Brain microvascular endothelial cell (primary cell): ENCODE results near the gene ECSCR.
"Not testable (repeated sequence)": the region's sequence is repeated elsewhere in the genome, so short reads cannot be mapped to it uniquely, and the experiment has no call there.

ENCODE experiments used
- DNase-seq: peaks from one replicate; pipeline ENCODE4 v3.0.0-alpha.2; 2020
- H3K27ac ChIP-seq: fragments of 250-450 bp; sonication (Bioruptor Pico); 2 replicates; pipeline ENCODE4 v1.5.1; 2020; ENCODE audit warnings: mild to moderate bottlenecking, moderate library complexity
- H3K27me3 ChIP-seq: fragments of 250-450 bp; sonication (Bioruptor Pico); replicated peaks from 2 replicates; pipeline ENCODE4 v1.5.1; 2020; ENCODE audit warnings: mild to moderate bottlenecking
- H3K36me3 ChIP-seq: fragments of 250-450 bp; sonication (Bioruptor Pico); replicated peaks from 2 replicates; pipeline ENCODE4 v1.5.1; 2020; ENCODE audit warnings: mild to moderate bottlenecking
- H3K4me3 ChIP-seq: 2 replicates; pipeline ENCODE4 v1.5.1; 2011; ENCODE audit warnings: low read depth, mild to moderate bottlenecking, control low read depth, low read length, moderate library complexity
- in situ Hi-C: cut with HindIII; loops from 2 replicates; pipeline ENCODE4 v1.10.0; 2017; ENCODE audit warnings: low sequenced_read_pairs, low pct_ligation_motif_present
- TF ChIP-seq, protein P1 (sequence below): IDR thresholded peaks from 2 replicates; pipeline ENCODE4 v1.5.1; 2011; ENCODE audit warnings: low read depth, mild to moderate bottlenecking, moderate library complexity, low read length, control low read depth, inconsistent platforms; ENCODE audit errors: missing control alignments

ECSCR gene, protein sequence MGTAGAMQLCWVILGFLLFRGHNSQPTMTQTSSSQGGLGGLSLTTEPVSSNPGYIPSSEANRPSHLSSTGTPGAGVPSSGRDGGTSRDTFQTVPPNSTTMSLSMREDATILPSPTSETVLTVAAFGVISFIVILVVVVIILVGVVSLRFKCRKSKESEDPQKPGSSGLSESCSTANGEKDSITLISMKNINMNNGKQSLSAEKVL

DNA sequence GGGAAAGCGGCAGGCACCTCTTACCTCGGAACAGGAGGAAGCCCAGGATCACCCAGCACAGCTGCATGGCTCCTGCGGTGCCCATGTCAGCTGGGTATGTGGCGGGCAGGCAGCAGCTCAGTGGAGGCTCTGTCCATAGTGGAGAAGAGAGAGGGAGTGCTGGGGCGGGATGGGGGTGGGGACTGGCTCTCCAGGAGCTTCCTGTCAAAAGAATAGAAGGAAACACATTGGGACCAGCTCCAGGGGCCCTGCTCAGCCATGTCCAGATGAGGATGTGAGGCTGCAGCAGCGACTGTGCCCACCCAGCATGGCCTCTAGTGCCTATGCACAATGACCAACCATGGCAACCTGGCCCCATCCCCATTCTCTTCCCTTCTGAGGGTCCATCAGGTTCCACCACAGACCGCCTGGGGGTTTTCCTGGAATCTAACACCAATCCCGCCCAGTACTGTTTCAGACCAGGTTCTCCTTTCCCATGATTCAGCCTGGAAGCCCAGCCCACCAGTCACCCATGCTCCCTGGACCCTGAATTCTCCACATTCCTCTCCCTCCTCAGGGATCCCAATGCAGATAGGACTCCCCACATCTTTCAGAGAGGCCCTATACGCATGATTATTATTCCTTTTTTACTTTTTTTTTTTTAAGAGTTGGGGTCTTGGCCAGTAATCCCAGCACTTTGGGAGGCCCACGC lies at the start of gene ECSCR:
TSS of gene ECSCR (minus strand) at position 158 of the 691 bp plus-strand sequence. CDS start at position 85, 73 bp downstream.
- in situ Hi-C loops, result no loop called here
- Histone ChIP-seq H3K36me3 (no peaks in the 10 kb centered on the region), H3K27ac (peak within 1 kb of the TSS; percentile 43), H3K27me3 (no peaks in the 10 kb centered on the region), H3K4me3 (no peak within 1 kb of the TSS)
- TF ChIP-seq, protein P1, sequence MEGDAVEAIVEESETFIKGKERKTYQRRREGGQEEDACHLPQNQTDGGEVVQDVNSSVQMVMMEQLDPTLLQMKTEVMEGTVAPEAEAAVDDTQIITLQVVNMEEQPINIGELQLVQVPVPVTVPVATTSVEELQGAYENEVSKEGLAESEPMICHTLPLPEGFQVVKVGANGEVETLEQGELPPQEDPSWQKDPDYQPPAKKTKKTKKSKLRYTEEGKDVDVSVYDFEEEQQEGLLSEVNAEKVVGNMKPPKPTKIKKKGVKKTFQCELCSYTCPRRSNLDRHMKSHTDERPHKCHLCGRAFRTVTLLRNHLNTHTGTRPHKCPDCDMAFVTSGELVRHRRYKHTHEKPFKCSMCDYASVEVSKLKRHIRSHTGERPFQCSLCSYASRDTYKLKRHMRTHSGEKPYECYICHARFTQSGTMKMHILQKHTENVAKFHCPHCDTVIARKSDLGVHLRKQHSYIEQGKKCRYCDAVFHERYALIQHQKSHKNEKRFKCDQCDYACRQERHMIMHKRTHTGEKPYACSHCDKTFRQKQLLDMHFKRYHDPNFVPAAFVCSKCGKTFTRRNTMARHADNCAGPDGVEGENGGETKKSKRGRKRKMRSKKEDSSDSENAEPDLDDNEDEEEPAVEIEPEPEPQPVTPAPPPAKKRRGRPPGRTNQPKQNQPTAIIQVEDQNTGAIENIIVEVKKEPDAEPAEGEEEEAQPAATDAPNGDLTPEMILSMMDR, result no peak
- DNase-seq, result peak; percentile 33

DNA sequence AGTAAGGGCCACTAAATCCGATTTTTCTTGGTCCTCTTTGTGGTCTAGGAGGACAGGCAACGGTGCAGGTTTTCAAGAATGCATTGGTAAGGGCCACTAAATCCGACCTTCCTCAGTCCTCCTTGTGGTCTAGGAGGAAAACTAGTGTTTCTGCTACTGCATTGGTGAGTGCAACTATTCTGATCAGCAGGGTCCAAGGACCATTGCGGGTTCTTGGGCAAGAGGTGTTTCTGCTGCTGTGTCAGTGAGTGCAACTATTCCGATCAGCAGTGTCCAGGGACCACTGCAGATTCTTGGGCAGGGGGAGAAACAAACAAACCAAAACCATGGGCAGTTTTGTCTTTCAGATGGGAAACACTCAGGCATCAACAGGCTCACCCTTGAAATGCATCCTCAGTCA lies 42.2 kb upstream of the ECSCR start:
- H3K27ac ChIP-seq, H3K4me3 ChIP-seq, H3K27me3 ChIP-seq, DNase-seq, in situ Hi-C loops, H3K36me3 ChIP-seq: not testable (repeated sequence)

DNA sequence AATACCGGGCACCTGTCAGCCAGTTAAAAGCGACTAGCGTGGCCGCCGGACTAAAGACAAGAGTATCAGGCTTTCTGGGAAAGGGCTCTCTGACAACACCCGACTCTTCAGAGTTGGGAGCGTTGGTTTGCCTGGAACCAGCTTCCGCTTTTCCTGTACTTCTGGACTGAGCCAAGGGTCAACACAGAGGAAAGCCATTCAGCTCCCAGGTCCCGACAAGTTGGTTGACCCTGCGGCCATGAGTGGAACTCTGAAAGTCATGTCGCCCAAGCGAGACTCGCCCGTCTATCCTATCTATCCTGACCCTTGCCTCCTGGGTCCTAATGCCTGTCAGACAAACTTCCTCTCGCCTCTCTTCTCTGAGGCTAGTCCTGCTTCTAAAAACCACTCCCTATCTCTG lies 41.3 kb upstream of the ECSCR start:
- H3K27me3 ChIP-seq, H3K4me3 ChIP-seq, H3K27ac ChIP-seq, in situ Hi-C loops, H3K36me3 ChIP-seq, DNase-seq: not testable (repeated sequence)

DNA sequence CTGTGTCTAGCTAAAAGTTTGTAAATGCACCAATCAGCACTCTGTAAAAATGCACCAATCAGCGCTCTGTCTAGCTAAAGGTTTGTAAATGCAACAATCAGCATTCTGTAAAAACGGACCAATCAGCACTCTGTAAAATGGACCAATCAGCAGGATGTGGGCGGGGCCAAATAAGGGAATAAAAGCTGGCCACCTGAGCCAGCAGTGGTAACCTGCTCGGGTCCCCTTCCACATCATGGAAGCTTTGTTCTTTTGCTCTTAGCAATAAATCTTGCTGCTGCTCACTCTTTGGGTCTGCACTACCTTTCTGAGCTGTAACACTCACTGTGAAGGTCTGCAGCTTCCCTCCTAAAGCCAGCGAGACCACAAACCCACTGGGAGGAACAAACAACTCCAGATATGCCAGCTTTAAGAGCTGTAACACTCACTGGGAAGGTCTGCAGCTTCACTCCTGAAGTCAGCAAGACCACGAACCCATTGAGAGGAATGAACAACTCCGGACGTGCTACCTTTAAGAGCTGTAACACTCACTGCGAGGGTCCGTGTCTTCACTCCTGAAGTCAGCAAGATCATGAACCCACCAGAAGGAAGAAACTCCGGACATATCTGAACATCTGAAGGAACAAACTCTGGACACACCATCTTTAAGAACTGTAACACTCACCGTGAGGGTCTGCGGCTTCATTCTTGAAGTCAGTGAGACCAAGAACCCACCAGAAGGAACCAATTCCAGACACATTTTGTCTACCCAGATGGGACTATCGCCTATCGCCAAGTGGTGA lies 40.7 kb upstream of the ECSCR start:
- DNase-seq, H3K4me3 ChIP-seq, H3K27me3 ChIP-seq, H3K36me3 ChIP-seq, in situ Hi-C loops, H3K27ac ChIP-seq: not testable (repeated sequence)

DNA sequence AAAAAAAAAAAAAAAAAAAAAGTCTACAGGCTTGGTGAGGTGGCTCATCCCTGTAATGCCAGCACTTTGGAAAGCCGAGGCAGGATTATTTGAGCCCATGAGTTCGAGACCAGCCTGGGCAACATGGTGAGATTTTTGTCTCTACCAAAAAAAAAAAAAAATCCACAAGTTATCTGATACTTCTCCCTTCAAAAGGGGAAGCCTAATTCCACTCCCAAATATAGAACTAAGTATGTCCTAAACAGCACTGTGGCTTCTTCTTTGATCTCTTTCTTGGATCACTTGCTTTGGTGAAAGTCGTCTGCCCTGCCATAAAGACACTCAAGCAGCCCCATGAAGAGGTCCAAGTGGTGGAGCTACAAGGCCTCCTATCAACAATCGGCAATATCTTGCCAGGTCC lies 38.8 kb upstream of the ECSCR start:
- no peak for DNase-seq
- H3K36me3 ChIP-seq, result no peaks in the 10 kb centered on the region
- no peak overlapping the region for H3K4me3 ChIP-seq
- TF ChIP-seq, protein P1, result no peak
- no peak overlapping the region for H3K27ac ChIP-seq
- H3K27me3 ChIP-seq, result no peaks in the 10 kb centered on the region
- in situ Hi-C loops, result no loop called here

DNA sequence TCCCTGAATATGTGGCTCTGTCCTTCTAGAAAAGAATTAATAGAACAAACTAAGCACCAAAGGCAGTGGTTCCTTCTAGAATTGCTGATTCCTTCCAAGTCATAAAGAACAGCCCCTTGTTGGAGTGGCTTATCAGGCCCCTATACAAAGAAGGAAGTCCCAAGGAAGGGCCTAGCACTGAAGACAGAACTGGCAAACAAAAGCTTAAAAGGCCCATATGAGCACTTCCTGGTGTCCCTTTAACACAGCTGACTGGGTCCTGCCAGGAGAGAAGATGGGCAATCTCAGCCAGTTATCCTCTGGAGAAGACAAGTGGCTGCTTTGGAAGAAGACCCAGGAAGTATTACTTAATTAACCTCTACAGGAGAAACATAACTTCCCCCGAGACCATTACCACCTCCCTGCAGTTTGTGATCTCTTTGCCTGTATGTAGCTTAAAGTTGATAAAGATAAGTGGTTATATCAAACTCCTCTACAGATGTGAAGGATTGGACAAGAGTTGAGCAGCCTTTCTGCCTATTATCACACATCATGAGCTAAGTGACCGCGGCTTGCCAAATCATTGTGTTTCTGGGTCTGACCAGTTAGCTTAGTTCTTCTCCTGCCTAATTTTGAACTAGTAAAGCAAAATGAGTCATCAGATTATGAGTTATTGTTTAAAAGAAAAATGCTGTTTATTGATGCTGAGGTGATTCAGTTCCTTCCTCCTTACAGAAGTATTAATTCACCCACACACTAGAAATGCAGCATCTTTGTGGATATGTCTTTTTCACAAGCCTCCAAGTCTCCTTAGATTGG lies 33.3 kb upstream of the ECSCR start:
- peak; percentile 37 for DNase-seq
- no peak overlapping the region for H3K27ac ChIP-seq
- in situ Hi-C loops, result no loop called here

More for the DNA sequence above, 33.3 kb upstream of the ECSCR start:
- Histone ChIP-seq H3K27me3 (no peaks in the 10 kb centered on the region), H3K4me3 (no peak overlapping the region), H3K36me3 (no peaks in the 10 kb centered on the region)
- TF ChIP-seq, protein P1, result no peak
